ENCODE measurements around the gene GRK4.
"Not testable (repeated sequence)": the region's sequence is repeated elsewhere in the genome, so short reads cannot be mapped to it uniquely, and the experiment has no call there.

DNA sequence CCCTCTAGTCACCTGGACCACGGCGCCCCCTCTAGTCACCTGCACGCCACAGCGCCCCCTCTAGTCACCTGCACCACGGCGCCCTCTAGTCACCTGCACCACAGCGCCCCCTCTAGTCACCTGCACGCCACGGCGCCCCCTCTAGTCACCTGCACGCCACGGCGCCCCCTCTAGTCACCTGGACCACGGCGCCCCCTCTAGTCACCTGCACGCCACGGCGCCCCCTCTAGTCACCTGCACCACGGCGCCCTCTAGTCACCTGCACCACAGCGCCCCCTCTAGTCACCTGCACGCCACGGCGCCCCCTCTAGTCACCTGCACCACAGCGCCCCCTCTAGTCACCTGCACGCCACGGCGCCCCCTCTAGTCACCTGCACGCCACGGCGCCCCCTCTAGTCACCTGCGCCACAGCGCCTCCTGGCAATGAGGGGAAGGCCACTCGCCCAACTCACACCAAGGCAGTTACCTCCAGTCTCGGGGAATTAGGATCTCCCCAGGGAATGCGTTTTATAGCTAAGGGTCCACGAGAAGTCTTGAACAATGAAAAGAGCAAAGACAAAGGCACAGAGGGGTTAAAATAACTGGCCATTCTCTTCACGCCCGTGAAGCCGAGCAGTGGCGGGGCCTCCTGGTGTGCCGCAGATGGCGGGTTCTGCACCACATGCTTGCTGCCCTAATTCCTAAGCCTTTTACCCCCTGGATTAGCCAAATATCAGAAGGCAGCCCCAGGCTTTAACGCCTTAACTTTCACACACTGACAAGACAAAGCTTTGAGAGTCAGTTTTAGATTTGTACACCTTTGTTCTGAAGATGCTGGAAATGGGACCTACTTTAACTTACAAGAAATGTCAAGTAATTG, 8.0 kb upstream of the GRK4 start:
- TF ChIP-seq ZNF292 (tag by site-specific recombination; IDR thresholded peaks at IDR 0.05; ENCODE audit: borderline replicate concordance, low read depth); ZNF777 (tag by site-specific recombination; IDR thresholded peaks at IDR 0.05; ENCODE audit: borderline replicate concordance); ZNF48 (tag by site-specific recombination; IDR thresholded peaks at IDR 0.05); ZNF747 (tag by site-specific recombination; IDR thresholded peaks at IDR 0.05); ZNF529 (tag by site-specific recombination; IDR thresholded peaks at IDR 0.05; ENCODE audit: insufficient replicate concordance); ZFP41 (tag by site-specific recombination; IDR thresholded peaks at IDR 0.05; ENCODE audit: borderline replicate concordance); ZNF555 (tag by site-specific recombination; conservative IDR thresholded peaks at IDR 0.05); ZBTB21 (tag by site-specific recombination; IDR thresholded peaks at IDR 0.05); ZNF138 (tag by site-specific recombination; IDR thresholded peaks at IDR 0.05; ENCODE audit: borderline replicate concordance): not testable (repeated sequence)
- TF ChIP-seq, protein P1, sequence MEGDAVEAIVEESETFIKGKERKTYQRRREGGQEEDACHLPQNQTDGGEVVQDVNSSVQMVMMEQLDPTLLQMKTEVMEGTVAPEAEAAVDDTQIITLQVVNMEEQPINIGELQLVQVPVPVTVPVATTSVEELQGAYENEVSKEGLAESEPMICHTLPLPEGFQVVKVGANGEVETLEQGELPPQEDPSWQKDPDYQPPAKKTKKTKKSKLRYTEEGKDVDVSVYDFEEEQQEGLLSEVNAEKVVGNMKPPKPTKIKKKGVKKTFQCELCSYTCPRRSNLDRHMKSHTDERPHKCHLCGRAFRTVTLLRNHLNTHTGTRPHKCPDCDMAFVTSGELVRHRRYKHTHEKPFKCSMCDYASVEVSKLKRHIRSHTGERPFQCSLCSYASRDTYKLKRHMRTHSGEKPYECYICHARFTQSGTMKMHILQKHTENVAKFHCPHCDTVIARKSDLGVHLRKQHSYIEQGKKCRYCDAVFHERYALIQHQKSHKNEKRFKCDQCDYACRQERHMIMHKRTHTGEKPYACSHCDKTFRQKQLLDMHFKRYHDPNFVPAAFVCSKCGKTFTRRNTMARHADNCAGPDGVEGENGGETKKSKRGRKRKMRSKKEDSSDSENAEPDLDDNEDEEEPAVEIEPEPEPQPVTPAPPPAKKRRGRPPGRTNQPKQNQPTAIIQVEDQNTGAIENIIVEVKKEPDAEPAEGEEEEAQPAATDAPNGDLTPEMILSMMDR (tag by site-specific recombination; IDR thresholded peaks at IDR 0.05) = 0 out of 2 replicates have a peak, but pooled peaks have one; percentile 8
- TF ChIP-seq, protein P2, sequence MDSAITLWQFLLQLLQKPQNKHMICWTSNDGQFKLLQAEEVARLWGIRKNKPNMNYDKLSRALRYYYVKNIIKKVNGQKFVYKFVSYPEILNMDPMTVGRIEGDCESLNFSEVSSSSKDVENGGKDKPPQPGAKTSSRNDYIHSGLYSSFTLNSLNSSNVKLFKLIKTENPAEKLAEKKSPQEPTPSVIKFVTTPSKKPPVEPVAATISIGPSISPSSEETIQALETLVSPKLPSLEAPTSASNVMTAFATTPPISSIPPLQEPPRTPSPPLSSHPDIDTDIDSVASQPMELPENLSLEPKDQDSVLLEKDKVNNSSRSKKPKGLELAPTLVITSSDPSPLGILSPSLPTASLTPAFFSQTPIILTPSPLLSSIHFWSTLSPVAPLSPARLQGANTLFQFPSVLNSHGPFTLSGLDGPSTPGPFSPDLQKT (IDR thresholded peaks at IDR 0.05; ENCODE audit: borderline replicate concordance, low read depth, low read length) = not testable (repeated sequence)
- TF ChIP-seq, protein P3, sequence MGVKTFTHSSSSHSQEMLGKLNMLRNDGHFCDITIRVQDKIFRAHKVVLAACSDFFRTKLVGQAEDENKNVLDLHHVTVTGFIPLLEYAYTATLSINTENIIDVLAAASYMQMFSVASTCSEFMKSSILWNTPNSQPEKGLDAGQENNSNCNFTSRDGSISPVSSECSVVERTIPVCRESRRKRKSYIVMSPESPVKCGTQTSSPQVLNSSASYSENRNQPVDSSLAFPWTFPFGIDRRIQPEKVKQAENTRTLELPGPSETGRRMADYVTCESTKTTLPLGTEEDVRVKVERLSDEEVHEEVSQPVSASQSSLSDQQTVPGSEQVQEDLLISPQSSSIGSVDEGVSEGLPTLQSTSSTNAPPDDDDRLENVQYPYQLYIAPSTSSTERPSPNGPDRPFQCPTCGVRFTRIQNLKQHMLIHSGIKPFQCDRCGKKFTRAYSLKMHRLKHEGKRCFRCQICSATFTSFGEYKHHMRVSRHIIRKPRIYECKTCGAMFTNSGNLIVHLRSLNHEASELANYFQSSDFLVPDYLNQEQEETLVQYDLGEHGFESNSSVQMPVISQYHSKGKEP (tag by site-specific recombination; IDR thresholded peaks at IDR 0.05) = not testable (repeated sequence)

Measured in HEK293 (cell line).